ENCODE results near the gene NEFH. TPM values are rescaled to one million over a fixed set of nuclear protein-coding genes. Genes with fewer than 3 reads are reported as not detected.

NEFH gene
- total RNA-seq, 1 experiment from 2014 or later = 1.0 TPM

DNA sequence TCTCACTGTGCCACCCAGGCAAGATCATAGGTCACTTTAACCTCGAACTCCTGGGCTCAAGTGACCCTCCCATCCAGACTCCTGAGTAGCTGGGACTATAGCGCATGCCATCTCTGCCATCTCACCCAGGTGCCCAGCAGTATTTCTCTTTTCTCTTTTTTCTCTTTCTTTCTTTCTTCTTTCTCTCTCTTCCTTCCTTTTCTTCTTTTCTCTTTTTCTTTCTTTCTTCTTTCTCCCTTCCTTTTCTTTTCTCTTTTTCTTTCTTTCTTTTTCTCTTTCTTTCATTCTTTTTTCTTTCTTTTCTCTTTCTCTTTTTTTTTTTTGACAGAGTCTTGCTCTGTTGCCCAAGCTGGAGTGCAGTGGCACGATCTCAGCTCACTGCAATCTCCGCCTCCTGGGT is 28.2 kb upstream of the NEFH start:
- no peak for DNase-seq
- H3K27me3 ChIP-seq (ENCODE audit: control insufficient read depth, insufficient read depth, low read length) = no peaks in the 10 kb centered on the region
- no peak overlapping the region for H3K4me3 ChIP-seq (ENCODE audit: insufficient read depth, low read depth, low read length)
- H3K36me3 ChIP-seq (replicated peaks; ENCODE audit: control insufficient read depth, insufficient read depth, low read length) = no peaks in the 10 kb centered on the region

DNA sequence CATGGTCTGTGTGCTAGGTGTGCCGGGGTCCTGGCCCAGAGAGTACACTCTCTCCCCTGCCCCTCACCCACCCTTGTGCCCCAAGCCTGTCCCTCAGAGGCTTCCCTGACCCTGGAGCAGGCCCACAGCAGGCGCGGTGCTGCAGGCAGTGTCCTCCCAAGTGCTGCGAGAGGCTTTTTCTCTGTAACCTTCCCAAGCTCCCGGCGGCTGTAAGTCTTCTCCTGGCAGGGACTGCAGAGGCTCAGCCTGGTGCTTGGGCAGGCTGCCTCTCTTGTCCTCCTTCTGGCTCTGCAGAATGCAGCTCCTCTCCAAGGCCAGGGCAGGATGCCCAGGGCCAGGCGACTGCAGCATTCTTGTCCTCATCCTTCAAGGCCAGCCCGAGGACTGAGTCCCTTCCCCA is 25.7 kb upstream of the NEFH start:
- Histone ChIP-seq H3K4me3 (ENCODE audit: insufficient read depth, low read depth, low read length) (no peak overlapping the region), H3K36me3 (replicated peaks; ENCODE audit: control insufficient read depth, insufficient read depth, low read length) (no peaks in the 10 kb centered on the region), H3K27me3 (ENCODE audit: control insufficient read depth, insufficient read depth, low read length) (no peaks in the 10 kb centered on the region)
- DNase-seq = peak; percentile 15

DNA sequence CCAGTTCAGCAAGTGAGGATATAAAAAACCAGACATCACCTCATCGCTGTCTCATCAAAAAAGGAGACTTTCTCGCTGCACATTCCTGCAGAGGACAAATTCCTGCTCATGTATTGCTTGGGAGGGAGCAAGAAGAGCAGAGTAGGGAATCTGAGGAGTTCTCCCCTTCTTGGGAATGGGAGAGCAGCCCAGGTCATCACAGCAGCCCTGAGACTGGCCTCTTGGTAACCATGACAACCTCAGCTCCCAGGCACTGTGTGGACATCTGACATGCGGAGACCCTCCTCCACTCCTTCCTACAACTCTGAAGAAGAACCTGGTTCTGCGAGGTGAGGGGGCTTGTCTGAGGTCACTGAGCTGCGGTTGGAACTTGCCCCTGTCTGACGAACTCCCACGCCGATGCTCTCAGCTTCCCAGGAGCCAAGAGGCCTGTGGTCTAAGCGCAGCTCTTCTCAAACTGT is 23.8 kb upstream of the NEFH start:
- H3K4me3 ChIP-seq (ENCODE audit: insufficient read depth, low read depth, low read length) = no peak overlapping the region
- peak; percentile 28 for DNase-seq
- H3K36me3 ChIP-seq (replicated peaks; ENCODE audit: control insufficient read depth, insufficient read depth, low read length) = no peaks in the 10 kb centered on the region
- H3K27me3 ChIP-seq (ENCODE audit: control insufficient read depth, insufficient read depth, low read length) = no peaks in the 10 kb centered on the region

DNA sequence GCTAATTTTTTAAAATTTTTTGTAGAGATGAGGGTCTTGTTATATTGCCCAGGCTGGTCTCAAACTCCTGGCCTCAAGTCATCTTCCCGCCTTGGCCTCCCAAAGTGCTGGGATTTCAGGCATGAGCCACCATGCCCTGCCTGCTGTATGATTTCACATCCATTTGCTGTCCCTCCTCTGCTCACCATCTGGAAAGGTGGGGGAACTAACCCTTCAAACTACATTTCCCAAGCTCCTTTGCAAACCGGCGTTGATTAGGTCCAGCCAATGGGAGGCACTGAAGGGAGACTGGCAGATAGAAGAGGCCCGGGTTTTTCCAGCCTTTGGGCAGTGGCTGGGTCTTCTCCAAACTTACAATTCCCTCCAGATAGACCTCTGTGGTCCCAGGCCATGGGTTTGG is 22.3 kb upstream of the NEFH start:
- Histone ChIP-seq H3K4me3 (ENCODE audit: insufficient read depth, low read depth, low read length) (no peak overlapping the region), H3K36me3 (replicated peaks; ENCODE audit: control insufficient read depth, insufficient read depth, low read length) (no peaks in the 10 kb centered on the region), H3K27me3 (ENCODE audit: control insufficient read depth, insufficient read depth, low read length) (no peaks in the 10 kb centered on the region)
- DNase-seq = peak; percentile 92

DNA sequence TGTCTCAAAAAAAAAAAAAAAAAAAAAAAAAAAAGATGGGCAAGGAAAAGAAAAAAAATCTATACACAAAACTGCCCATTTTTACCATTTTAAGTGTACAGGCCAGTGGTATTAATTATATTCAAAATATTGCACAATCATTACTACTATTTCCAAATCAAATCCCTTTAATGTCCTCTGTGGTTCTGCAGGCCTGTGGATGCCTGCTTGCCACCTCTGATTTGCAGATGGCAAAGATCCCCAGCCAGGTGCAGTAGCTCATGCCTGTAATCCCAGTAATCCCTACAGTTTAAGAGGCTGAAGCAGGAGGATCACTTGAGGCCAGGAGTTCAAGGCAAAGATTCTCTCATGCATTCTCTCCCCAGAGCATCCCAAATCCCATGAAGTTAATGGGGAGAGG is 21.5 kb upstream of the NEFH start:
- Histone ChIP-seq H3K4me3 (ENCODE audit: insufficient read depth, low read depth, low read length) (no peak overlapping the region), H3K27me3 (ENCODE audit: control insufficient read depth, insufficient read depth, low read length) (no peaks in the 10 kb centered on the region), H3K36me3 (replicated peaks; ENCODE audit: control insufficient read depth, insufficient read depth, low read length) (no peaks in the 10 kb centered on the region)
- DNase-seq = no peak

DNA sequence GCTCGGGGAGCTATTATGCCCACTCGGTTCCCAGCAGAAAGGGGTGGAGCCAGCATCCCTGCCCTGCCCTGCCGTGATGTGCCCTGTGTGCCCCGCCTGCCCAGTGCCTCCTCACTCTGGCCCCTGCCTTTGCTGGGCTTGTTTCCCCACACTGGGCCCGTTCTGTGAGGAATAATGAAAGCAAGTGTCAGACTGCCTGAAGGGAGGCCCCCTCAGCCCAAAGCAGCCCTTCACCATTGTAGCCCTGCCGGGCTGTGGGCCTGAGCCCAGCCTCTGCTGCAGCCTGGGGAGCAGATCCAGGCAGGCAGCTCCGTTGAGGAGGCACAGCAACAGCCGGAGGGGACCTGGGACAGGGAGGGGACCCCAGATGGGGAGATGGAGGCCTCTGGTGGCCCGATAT is 20.2 kb upstream of the NEFH start:
- DNase-seq = peak; percentile 62
- Histone ChIP-seq H3K27me3 (ENCODE audit: control insufficient read depth, insufficient read depth, low read length) (no peaks in the 10 kb centered on the region), H3K4me3 (ENCODE audit: insufficient read depth, low read depth, low read length) (no peak overlapping the region), H3K36me3 (replicated peaks; ENCODE audit: control insufficient read depth, insufficient read depth, low read length) (no peaks in the 10 kb centered on the region)

DNA sequence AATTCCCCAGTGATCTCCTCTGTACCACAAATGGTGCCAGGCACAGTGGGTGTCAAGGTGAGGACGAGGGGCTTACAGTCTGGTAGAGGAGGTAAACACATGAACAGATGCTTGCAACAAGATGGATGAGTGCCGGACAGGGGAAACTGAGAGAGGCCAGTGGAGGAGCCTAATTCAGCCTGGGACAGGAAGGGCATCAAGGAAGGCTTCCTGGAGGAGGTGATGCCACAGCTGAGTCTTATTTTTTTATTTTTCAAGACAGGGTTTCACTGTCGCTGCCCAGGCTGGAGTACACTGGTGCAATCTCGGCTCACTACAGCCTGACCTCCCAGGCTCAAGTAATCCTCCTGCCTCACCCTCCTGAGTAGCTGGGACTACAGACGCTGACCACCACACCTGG is 18.8 kb upstream of the NEFH start:
- H3K4me3 ChIP-seq (ENCODE audit: insufficient read depth, low read depth, low read length) = no peak overlapping the region
- no peaks in the 10 kb centered on the region for H3K27me3 ChIP-seq (ENCODE audit: control insufficient read depth, insufficient read depth, low read length)
- no peak for DNase-seq
- H3K36me3 ChIP-seq (replicated peaks; ENCODE audit: control insufficient read depth, insufficient read depth, low read length) = no peaks in the 10 kb centered on the region

DNA sequence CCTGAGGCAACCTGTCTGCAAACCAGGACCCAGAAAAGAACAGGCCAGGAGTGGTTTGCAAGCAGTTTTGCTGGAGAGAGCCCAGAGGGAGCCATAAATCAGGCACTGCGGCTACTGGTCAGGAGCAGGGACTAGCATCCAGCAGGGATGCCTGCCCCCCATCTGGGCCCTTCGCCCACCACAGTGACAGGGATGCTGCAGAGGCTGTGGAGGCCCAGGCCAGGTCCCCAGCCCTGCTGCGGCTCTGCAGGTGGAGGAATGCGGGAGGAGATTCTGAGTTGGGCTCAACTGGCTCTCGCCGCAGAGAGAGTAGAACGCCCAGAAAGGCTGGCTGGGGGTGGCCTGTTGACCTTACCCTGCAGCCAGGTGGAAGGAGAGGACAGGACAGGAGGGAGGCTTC is 16.4 kb upstream of the NEFH start:
- no peak overlapping the region for H3K4me3 ChIP-seq (ENCODE audit: insufficient read depth, low read depth, low read length)
- H3K27me3 ChIP-seq (ENCODE audit: control insufficient read depth, insufficient read depth, low read length) = no peaks in the 10 kb centered on the region
- DNase-seq = peak; percentile 67
- no peaks in the 10 kb centered on the region for H3K36me3 ChIP-seq (replicated peaks; ENCODE audit: control insufficient read depth, insufficient read depth, low read length)

DNA sequence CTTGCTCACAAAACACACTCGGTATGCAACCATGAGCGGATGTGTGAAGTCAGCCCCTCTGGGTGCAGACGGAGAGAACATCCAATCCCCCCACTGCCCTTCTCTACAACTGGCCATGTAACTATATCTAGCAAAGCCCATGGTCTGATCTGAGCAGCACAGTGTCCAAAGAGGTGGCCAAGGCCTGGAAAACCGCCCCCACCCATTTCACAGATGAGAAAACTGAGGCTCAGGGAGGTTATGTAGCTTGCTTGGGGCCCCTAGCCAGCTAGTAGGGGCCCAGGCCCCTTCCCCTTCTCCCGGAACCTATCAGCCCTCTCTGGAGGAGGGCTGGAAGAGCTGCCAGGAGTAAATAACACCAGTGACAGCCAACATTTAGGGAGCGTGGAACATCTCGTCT is 15.4 kb upstream of the NEFH start:
- no peak for DNase-seq
- H3K4me3 ChIP-seq (ENCODE audit: insufficient read depth, low read depth, low read length) = no peak overlapping the region
- no peaks in the 10 kb centered on the region for H3K36me3 ChIP-seq (replicated peaks; ENCODE audit: control insufficient read depth, insufficient read depth, low read length)
- peaks cover 3% of the 10 kb centered on the region; the same call in 1 of the 2 replicates for H3K27me3 ChIP-seq (ENCODE audit: control insufficient read depth, insufficient read depth, low read length)

DNA sequence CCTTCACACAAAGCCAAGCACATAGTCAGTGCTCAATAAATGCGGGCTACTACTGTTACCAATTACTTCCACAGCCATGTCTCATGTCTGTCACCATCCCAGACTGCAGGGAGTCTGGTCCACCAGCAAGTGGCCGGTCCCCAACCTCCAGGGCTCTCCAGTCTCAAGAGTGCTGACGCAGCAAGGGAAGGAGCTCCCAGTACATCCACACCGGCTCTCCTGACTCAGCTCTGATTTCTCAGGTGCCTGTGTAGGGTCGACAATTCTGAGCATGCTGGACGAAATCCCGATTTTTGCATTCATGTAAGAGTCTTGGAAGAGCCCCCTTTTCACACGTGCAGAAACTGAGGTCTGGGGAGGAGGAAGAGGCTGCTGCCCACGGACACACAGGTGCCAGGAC is 10.3 kb upstream of the NEFH start:
- DNase-seq = peak; percentile 64
- peak overlapping the region; percentile 59 for H3K4me3 ChIP-seq (ENCODE audit: insufficient read depth, low read depth, low read length)
- H3K27me3 ChIP-seq (ENCODE audit: control insufficient read depth, insufficient read depth, low read length) = peaks cover 5% of the 10 kb centered on the region; the same call in 1 of the 2 replicates
- no peaks in the 10 kb centered on the region for H3K36me3 ChIP-seq (replicated peaks; ENCODE audit: control insufficient read depth, insufficient read depth, low read length)

DNA sequence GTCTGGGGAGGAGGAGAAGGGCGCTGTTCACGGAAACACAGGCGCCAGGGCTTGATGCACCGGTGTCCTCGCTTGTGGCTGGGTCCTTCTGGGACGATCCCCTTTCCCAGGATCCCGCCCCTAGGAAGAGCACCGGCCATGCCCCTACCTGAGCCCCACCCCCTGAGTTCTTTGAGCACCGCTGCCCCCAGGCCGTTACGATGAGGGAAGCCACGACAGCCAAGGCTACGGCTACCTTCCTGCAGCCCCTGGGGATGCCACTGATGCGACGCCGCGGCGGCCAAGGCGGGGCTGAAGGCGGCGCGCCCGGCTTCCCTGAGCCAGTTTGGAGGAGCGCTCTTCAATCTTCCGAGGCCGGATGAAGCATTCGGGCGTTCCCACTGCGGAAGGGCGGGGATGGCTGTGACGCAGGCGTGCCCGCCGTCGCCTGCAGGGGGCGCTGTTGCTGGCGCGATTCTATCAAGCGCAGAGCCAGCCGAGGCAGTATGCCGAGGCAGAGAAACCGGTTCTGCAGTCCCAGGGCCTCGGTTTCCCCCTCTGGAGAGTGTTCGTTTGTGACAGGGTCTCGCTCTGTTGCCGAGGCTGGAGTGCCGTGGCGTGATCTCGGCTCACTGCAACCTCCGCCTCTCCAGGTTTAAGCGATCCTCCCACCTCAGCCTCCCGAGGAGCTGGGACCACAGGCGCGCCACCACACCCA is 9.7 kb upstream of the NEFH start:
- DNase-seq = peak; percentile 96
- no peaks in the 10 kb centered on the region for H3K36me3 ChIP-seq (replicated peaks; ENCODE audit: control insufficient read depth, insufficient read depth, low read length)
- H3K4me3 ChIP-seq (ENCODE audit: insufficient read depth, low read depth, low read length) = peak overlapping the region; percentile 59
- H3K27me3 ChIP-seq (ENCODE audit: control insufficient read depth, insufficient read depth, low read length) = peaks cover 5% of the 10 kb centered on the region; the same call in 1 of the 2 replicates

DNA sequence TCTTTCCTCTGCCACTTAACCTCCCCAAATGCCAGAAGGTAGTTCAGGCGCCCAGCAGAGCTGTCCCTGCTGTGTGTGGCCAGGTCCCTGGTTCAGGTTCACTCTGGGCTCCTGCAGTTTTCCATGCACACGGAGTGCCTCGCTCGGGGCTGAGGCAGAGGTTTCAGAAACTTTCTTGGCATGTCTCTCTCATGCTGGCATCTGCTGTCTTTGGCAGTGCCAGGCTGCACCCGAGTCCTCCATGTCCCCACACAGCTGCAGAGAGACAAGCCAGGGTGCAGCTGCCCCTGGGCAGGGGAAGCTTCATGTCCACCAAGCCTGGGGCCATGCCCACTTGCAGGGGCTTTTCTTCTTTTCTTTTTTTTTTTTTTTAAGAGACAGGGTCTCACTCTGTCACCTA is 7.0 kb upstream of the NEFH start:
- H3K36me3 ChIP-seq (replicated peaks; ENCODE audit: control insufficient read depth, insufficient read depth, low read length) = no peaks in the 10 kb centered on the region
- no peak for DNase-seq
- H3K27me3 ChIP-seq (ENCODE audit: control insufficient read depth, insufficient read depth, low read length) = peaks cover 7% of the 10 kb centered on the region
- H3K4me3 ChIP-seq (ENCODE audit: insufficient read depth, low read depth, low read length) = no peak overlapping the region

DNA sequence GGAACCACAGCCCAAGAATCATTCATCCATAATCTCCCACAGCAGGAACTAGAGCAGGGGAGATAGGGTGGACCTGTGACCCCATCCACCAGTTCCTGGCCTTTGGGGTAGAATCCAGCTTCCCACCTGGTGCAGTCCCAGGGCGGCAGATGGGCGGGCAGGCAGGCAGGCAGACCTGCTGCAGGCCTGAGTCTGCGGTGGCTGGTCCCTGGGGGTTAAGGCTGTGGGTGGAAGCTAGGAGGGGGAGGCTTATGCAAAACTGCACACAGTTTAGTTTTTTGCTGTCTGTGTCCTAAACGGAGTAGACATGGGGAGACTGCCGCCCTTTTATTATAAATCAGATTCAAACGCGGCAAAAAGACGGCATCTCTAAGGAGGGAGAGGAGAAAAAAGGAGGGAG is 4.5 kb upstream of the NEFH start:
- no peak overlapping the region for H3K4me3 ChIP-seq (ENCODE audit: insufficient read depth, low read depth, low read length)
- no peaks in the 10 kb centered on the region for H3K36me3 ChIP-seq (replicated peaks; ENCODE audit: control insufficient read depth, insufficient read depth, low read length)
- H3K27me3 ChIP-seq (ENCODE audit: control insufficient read depth, insufficient read depth, low read length) = peaks cover 26% of the 10 kb centered on the region
- DNase-seq = no peak

DNA sequence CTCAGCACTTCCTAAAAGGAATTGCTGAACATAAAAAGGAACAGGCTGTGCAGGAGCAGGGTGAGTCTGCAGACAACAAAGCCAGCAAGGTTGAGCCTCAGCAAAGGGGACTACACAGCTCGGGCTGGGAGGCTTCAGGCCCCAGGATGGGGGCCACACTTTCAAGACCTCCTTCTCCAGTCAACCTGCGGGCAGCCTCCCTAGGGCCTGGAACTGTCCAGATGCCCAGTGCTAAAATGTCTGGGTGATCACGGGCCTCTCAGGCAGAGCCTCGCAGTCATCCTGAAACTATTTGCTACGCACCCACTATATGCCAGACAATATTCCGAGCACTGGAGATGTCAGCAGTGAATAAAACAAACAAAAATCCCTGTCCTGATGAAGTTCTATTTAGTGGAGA is 3.9 kb upstream of the NEFH start:
- peaks cover 32% of the 10 kb centered on the region for H3K27me3 ChIP-seq (ENCODE audit: control insufficient read depth, insufficient read depth, low read length)
- DNase-seq = peak; percentile 51
- no peaks in the 10 kb centered on the region for H3K36me3 ChIP-seq (replicated peaks; ENCODE audit: control insufficient read depth, insufficient read depth, low read length)
- H3K4me3 ChIP-seq (ENCODE audit: insufficient read depth, low read depth, low read length) = no peak overlapping the region

DNA sequence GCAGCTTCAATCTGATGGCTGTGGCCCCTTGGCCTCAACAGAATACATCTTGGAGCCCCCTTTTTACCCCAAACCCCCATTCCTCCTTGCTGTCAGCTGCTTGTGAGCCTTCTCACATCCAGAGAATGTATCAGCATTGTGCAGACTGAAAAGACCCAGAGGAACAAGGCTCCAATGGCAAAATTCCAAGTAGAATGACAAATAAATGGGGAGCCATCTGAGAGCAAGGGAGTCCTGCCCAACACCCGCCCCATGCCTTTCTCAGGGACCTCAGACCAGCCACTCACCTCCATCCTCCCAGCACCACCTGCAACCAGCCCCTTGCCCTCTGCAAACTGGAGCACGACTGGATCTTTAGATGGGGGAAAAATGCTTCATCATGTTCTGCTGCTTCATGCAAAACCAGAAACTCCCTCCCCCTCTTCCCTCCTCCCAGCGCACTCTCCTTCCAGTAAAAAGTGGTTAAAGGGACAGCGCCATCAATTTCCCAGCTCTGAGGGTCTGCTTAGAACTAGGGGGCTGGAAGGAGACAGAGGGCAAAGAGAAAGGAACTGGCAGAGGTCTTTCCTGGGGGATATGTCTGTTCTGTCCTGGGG is 2.2 kb upstream of the NEFH start:
- Histone ChIP-seq H3K36me3 (replicated peaks; ENCODE audit: control insufficient read depth, insufficient read depth, low read length) (no peaks in the 10 kb centered on the region), H3K27me3 (ENCODE audit: control insufficient read depth, insufficient read depth, low read length) (peaks cover 36% of the 10 kb centered on the region)

More for the DNA sequence above, 2.2 kb upstream of the NEFH start:
- DNase-seq = peak; percentile 59
- peak overlapping the region; percentile 25 for H3K4me3 ChIP-seq (ENCODE audit: insufficient read depth, low read depth, low read length)

All from H7 (cell line).